ENCODE results near the gene RADIL.

DNA sequence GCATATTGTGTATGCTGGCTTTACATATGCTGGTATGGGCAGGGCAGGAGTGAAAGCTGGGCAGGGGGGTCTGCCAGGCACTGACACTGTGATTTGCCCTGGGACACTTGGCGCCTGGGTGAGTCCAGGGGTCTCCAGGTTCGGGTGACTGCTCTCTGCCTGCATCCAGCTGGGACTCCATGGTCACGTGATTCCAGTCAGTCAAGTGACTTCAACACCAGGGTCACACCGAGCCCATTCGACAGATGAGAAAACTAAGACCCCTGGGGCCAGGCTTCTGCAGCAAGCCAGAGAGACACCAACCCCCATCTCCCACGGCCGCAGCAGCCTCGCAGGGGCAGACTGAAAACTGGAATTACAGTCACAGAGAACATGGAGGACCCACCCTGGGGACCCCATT is 45.5 kb upstream of the RADIL start:
- TF ChIP-seq, protein P1, sequence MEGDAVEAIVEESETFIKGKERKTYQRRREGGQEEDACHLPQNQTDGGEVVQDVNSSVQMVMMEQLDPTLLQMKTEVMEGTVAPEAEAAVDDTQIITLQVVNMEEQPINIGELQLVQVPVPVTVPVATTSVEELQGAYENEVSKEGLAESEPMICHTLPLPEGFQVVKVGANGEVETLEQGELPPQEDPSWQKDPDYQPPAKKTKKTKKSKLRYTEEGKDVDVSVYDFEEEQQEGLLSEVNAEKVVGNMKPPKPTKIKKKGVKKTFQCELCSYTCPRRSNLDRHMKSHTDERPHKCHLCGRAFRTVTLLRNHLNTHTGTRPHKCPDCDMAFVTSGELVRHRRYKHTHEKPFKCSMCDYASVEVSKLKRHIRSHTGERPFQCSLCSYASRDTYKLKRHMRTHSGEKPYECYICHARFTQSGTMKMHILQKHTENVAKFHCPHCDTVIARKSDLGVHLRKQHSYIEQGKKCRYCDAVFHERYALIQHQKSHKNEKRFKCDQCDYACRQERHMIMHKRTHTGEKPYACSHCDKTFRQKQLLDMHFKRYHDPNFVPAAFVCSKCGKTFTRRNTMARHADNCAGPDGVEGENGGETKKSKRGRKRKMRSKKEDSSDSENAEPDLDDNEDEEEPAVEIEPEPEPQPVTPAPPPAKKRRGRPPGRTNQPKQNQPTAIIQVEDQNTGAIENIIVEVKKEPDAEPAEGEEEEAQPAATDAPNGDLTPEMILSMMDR (tag by site-specific recombination; IDR thresholded peaks at IDR 0.05), result no peak
- TF ChIP-seq ZEB2 (tag by site-specific recombination; IDR thresholded peaks at IDR 0.05), result no peak
- TF ChIP-seq, protein P2, sequence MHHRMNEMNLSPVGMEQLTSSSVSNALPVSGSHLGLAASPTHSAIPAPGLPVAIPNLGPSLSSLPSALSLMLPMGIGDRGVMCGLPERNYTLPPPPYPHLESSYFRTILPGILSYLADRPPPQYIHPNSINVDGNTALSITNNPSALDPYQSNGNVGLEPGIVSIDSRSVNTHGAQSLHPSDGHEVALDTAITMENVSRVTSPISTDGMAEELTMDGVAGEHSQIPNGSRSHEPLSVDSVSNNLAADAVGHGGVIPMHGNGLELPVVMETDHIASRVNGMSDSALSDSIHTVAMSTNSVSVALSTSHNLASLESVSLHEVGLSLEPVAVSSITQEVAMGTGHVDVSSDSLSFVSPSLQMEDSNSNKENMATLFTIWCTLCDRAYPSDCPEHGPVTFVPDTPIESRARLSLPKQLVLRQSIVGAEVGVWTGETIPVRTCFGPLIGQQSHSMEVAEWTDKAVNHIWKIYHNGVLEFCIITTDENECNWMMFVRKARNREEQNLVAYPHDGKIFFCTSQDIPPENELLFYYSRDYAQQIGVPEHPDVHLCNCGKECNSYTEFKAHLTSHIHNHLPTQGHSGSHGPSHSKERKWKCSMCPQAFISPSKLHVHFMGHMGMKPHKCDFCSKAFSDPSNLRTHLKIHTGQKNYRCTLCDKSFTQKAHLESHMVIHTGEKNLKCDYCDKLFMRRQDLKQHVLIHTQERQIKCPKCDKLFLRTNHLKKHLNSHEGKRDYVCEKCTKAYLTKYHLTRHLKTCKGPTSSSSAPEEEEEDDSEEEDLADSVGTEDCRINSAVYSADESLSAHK (tag by site-specific recombination; IDR thresholded peaks at IDR 0.05), result no peak
- TF ChIP-seq ZNF274 (IDR thresholded peaks at IDR 0.05; ENCODE audit: low read length), result no peak
- TF ChIP-seq ZNF274 (tag by site-specific recombination; IDR thresholded peaks at IDR 0.05; ENCODE audit: borderline replicate concordance), result no peak
- TF ChIP-seq, protein P3, sequence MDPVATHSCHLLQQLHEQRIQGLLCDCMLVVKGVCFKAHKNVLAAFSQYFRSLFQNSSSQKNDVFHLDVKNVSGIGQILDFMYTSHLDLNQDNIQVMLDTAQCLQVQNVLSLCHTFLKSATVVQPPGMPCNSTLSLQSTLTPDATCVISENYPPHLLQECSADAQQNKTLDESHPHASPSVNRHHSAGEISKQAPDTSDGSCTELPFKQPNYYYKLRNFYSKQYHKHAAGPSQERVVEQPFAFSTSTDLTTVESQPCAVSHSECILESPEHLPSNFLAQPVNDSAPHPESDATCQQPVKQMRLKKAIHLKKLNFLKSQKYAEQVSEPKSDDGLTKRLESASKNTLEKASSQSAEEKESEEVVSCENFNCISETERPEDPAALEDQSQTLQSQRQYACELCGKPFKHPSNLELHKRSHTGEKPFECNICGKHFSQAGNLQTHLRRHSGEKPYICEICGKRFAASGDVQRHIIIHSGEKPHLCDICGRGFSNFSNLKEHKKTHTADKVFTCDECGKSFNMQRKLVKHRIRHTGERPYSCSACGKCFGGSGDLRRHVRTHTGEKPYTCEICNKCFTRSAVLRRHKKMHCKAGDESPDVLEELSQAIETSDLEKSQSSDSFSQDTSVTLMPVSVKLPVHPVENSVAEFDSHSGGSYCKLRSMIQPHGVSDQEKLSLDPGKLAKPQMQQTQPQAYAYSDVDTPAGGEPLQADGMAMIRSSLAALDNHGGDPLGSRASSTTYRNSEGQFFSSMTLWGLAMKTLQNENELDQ (tag by site-specific recombination; IDR thresholded peaks at IDR 0.05; ENCODE audit: low read depth), result no peak
- no peak for TF ChIP-seq ZNF792 (tag by site-specific recombination; IDR thresholded peaks at IDR 0.05)
- no peak for TF ChIP-seq ZBTB17 (tag by site-specific recombination; IDR thresholded peaks at IDR 0.05)
